Pancreas (tissue), 10 donors: Measurements from ENCODE around the gene CD79A. TPM values are rescaled to one million over a fixed set of nuclear protein-coding genes. Genes with fewer than 3 reads are reported as not detected.
A peak's percentile ranks its signal among the peaks of the same experiment; 100 is the strongest.

Source experiments
- ATAC-seq, 4 donors: fragments of 200-7000 bp; cut with Tn5 transposase; one replicate each; pipeline versions ENCODE4 v1.8.0 to v1.9.1; 2020; ENCODE audit warnings: mild to moderate bottlenecking in 4 of 4, moderate library complexity in 4 of 4
- DNase-seq, 6 donors: peaks; one replicate each; pipeline ENCODE4 v3.0.0-alpha.2; 2020
- FAIRE-seq: peaks from 2 replicates; lab custom pipeline; 2012; peaks lifted over from hg19 to GRCh38; lab: Jason Lieb, UNC
- H3K27ac ChIP-seq, 4 donors: fragments of 200-600 bp; sonication (generic); 1 replicate in 3 of 4; 2 replicates in 1 of 4; pipeline versions ENCODE4 v1.5.0 to v1.8.0; 2020
- H3K27me3 ChIP-seq, 4 donors: fragments of 200-600 bp; one replicate each; pipeline ENCODE4 v1.8.0; 2021
- H3K36me3 ChIP-seq, 3 donors: fragments of 200-600 bp; sonication (generic) in 1 of 3; one replicate each; pipeline versions ENCODE4 v1.5.0 to v1.8.0; 2020 to 2021
- H3K4me1 ChIP-seq, 3 donors: fragments of 200-600 bp; one replicate each; pipeline ENCODE4 v1.8.0; 2021
- H3K4me3 ChIP-seq, 4 donors: fragments of 200-600 bp; sonication (generic) in 2 of 4; one replicate each; pipeline versions ENCODE4 v1.5.0 to v1.8.0; 2020 to 2021
- H3K9me3 ChIP-seq, 4 donors: fragments of 200-600 bp; one replicate each; pipeline ENCODE4 v1.8.0; 2021
- CTCF ChIP-seq, 4 donors: fragments of 200-600 bp; sonication (generic) in 3 of 4; IDR thresholded peaks; one replicate each; pipeline versions ENCODE4 v1.5.0 to v1.8.0; 2021; ENCODE audit warnings: antibody characterized with exemption in 4 of 4
- WGBS, 2 donors: extraction: QIAGEN DNeasy Blood & Tissue Kit; methylation state at CpG; one replicate each; pipeline ENCODE4 v1.1.7; 2013; 5-methylcytosine and 5-hydroxymethylcytosine counted together
- intact Hi-C, 3 donors: fragments of 100-400 bp; cut with DNase I; formaldehyde crosslinking; loops; one replicate each; pipeline versions ENCODE4 v1.11.1 to v1.14.2; 2022
- polyA plus RNA-seq, 2 donors: library from polyadenylated mRNA; stranded (reverse); fragments of 200-250 nt; gene quantifications; one replicate each; pipeline ENCODE4 v1.2.3, GENCODE V29; 2013
- total RNA-seq, 6 donors: library from RNA; stranded (reverse); fragmentation: NEBNext Ultra II Directional in 4 of 6; extraction: Animal tissue kit (Norgen Biotek cat#: 25700) in 4 of 6; gene quantifications; one replicate each; pipeline versions ENCODE4 v1.2.1 to v1.2.4, GENCODE V29; 2021 to 2023
- donor health status: healthy with polysubstance abuse.
- donor health status: DM: no; HTN: no; CAD: no; lungs with moderate emphysema.
- donor health status: DM: no; HTN: no; CAD: no.
- donor health status: control.
- donor health status: control.
- donor health status: Bipolar disorder and iron deficiency.
- donor health status: DM: yes; HTN: yes; CAD: no.
- donor health status: DM: no; HTN: no; CAD: no.
- donor health status: DM: no; HTN: no; CAD: no.
- donor health status: DM: yes; HTN: yes; CAD: no.

CD79A gene
- total and polyA plus RNA-seq, 8 donors, result 0.11 to 1.00 (median 0.28) TPM; not detected in 1

DNA sequence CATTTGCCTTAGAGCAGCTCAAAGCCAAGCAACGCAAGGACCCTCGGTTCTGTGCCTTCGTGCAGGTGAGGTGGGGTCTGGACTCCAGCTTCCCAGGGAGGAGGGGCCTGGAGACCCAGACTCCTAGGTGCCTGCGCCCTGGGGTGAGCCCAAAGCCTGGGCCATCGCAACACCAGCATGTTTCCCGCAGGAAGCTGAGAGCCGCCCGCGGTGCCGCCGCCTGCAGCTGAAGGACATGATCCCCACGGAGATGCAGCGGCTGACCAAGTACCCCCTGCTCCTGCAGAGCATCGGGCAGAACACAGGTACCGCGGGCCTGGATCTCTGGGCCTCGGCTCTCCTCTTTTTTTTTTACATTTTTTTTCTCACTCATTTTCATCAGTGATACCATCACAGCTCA is 25.5 kb downstream of the CD79A start:
- Histone ChIP-seq H3K4me1 (peaks cover 5 to 7% (median 6%) of the 10 kb centered on the region in 3 donors), H3K4me3 (no peak overlapping the region), H3K9me3 (no peaks in the 10 kb centered on the region), H3K27me3 (no peaks in the 10 kb centered on the region), H3K36me3 (peaks cover 0 to 55% (median 38%) of the 10 kb centered on the region in 3 donors), H3K27ac (no peak overlapping the region)
- WGBS, 2 donors, result 93 to 94% methylated on average over 17 of the region's 17 CpGs
- no peak for DNase-seq
- no peak for FAIRE-seq
- intact Hi-C loops, result no loop called here
- TF ChIP-seq CTCF (IDR thresholded peaks at IDR 0.05), result no peak
- no peak for ATAC-seq

DNA sequence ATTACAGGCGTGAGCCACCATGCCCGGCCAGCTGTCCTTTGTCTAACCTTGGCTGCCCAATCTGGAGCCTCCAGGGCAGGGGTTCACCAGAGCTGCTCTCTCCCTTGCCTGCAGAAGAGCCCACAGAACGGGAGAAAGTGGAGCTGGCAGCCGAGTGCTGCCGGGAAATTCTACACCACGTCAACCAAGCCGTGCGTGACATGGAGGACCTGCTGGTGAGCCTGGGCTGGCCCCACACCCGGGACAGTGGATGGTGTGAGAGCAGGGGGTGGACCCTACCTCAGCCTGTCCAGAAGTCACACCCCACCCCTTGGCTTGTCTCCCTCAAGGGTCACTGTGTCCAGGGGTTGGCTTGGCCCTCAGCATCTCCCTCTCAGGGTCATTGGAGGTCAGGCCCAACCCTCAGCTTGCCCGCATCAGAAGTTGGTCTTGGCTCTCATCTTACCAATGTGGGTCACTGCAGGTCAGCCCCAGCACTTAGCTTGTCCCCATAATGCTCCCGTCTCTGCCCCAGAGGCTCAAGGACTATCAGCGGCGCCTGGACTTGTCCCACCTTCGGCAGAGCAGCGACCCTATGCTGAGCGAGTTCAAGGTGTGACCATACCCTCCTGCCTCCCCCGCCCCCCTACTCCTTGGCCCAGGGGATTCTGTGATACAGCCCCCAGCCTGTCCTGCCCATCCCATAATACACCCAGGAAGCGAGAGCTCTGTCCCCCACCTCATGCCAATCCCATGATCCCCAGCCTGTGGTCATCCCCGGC is 26.3 kb downstream of the CD79A start:
- no peak for DNase-seq
- Histone ChIP-seq H3K9me3 (no peaks in the 10 kb centered on the region), H3K36me3 (peaks cover 0 to 48% (median 32%) of the 10 kb centered on the region in 3 donors), H3K27me3 (no peaks in the 10 kb centered on the region), H3K27ac (no peak overlapping the region), H3K4me1 (peaks cover 5 to 7% (median 6%) of the 10 kb centered on the region in 3 donors), H3K4me3 (no peak overlapping the region)
- FAIRE-seq, result no peak
- intact Hi-C loops, result no loop called here
- no peak for ATAC-seq
- no peak for TF ChIP-seq CTCF (IDR thresholded peaks at IDR 0.05)
- 89 to 90% methylated on average over 19 of the region's 19 CpGs for WGBS, 2 donors

- intact Hi-C loops, result no loop called here
- Histone ChIP-seq H3K9me3 (no peaks in the 10 kb centered on the region), H3K4me1 (peaks cover 5 to 7% (median 6%) of the 10 kb centered on the region in 3 donors), H3K36me3 (peaks cover 0 to 43% (median 25%) of the 10 kb centered on the region in 3 donors), H3K27ac (no peak overlapping the region), H3K27me3 (no peaks in the 10 kb centered on the region), H3K4me3 (no peak overlapping the region)
- no peak for TF ChIP-seq CTCF (IDR thresholded peaks at IDR 0.05)
- no peak for FAIRE-seq
- DNase-seq, result peak in 4 of 6 donors; percentile 55 to 83 (median 70)
- 55 to 60% methylated on average over 30 of the region's 30 CpGs for WGBS, 2 donors
- peak; percentile 76 to 97 (median 90) for ATAC-seq
Measured at GRCh38 chr19:41904118-41904870, 27.2 kb downstream of the CD79A start.

- Histone ChIP-seq H3K4me1 (peaks cover 5 to 7% (median 6%) of the 10 kb centered on the region in 3 donors), H3K4me3 (no peak overlapping the region), H3K27ac (no peak overlapping the region), H3K27me3 (no peaks in the 10 kb centered on the region), H3K9me3 (no peaks in the 10 kb centered on the region), H3K36me3 (peaks cover 0 to 35% (median 22%) of the 10 kb centered on the region in 3 donors)
- ATAC-seq (no peak), FAIRE-seq (no peak), DNase-seq (peak in 1 of 6 donors; percentile 61)
- intact Hi-C loops, result no loop called here
- TF ChIP-seq CTCF (IDR thresholded peaks at IDR 0.05), result no peak
- WGBS, 2 donors, result 90 to 93% methylated on average over 24 of the region's 24 CpGs
Measured at GRCh38 chr19:41905273-41906002, 28.4 kb downstream of the CD79A start.
